HG03460 (cell line): ENCODE measurements around the gene LY6G5B.

Experiments
- ATAC-seq: cut with Tn5 transposase; IDR thresholded peaks from one replicate; pipeline ENCODE4 v1.9.1; 2021; ENCODE audit not compliant: unreplicated experiment

The LY6G5B gene

GRCh38 chr6:31662124-31662723 is 7.6 kb upstream of the LY6G5B start:
- no peak for ATAC-seq

GRCh38 chr6:31663126-31663960 is 6.4 kb upstream of the LY6G5B start:
- no peak for ATAC-seq

GRCh38 chr6:31663961-31664789 is 5.6 kb upstream of the LY6G5B start:
- ATAC-seq, result no peak

- no peak for ATAC-seq
Measured at GRCh38 chr6:31664790-31665500, 4.8 kb upstream of the LY6G5B start, which contains the start of gene GPANK1. GPANK1 (minus strand) TSS chr6:31664997; CDS start chr6:31664478, 519 bp downstream.

- peak; percentile 72 for ATAC-seq
Measured at GRCh38 chr6:31665501-31666336, 4.1 kb upstream of the LY6G5B start, which contains the start of gene CSNK2B. CSNK2B (plus strand) TSS chr6:31666080; CDS start chr6:31666832, 752 bp downstream.

- ATAC-seq, result no peak
Measured at GRCh38 chr6:31666337-31666965, 3.3 kb upstream of the LY6G5B start.

- ATAC-seq, result no peak
Measured at GRCh38 chr6:31676322-31676903, 6.6 kb downstream of the LY6G5B start.

- no peak for ATAC-seq
Measured at GRCh38 chr6:31676904-31677303, 7.1 kb downstream of the LY6G5B start.

GRCh38 chr6:31677955-31678354 is 8.2 kb downstream of the LY6G5B start:
- no peak for ATAC-seq

- ATAC-seq, result no peak
Measured at GRCh38 chr6:31680226-31681134, 10.7 kb downstream of the LY6G5B start, which contains the start of gene LY6G5C. LY6G5C (minus strand) TSS chr6:31681067; CDS start chr6:31680373, 694 bp downstream.

GRCh38 chr6:31681135-31681671 is 11.4 kb downstream of the LY6G5B start:
- ATAC-seq, result no peak

GRCh38 chr6:31683591-31683990 is 13.8 kb downstream of the LY6G5B start:
- ATAC-seq, result no peak

- no peak for ATAC-seq
Measured at GRCh38 chr6:31686483-31686882, 16.7 kb downstream of the LY6G5B start.

GRCh38 chr6:31687321-31687720 is 17.5 kb downstream of the LY6G5B start:
- ATAC-seq, result no peak

- no peak for ATAC-seq
Measured at GRCh38 chr6:31687860-31688693, 18.3 kb downstream of the LY6G5B start.

GRCh38 chr6:31689249-31690110 is 19.7 kb downstream of the LY6G5B start:
- no peak for ATAC-seq
